Heart right ventricle (tissue), 16 donors: ENCODE results near the gene RIC1. TPM values are rescaled to one million over a fixed set of nuclear protein-coding genes. Genes with fewer than 3 reads are reported as not detected.
A peak's percentile ranks its signal among the peaks of the same experiment; 100 is the strongest.

Experiments
- ATAC-seq, 8 donors: fragments of 200-7000 bp; cut with Tn5 transposase; one replicate each; pipeline ENCODE4 v1.9.1; 2020; ENCODE audit warnings: mild to moderate bottlenecking in 8 of 8, moderate library complexity in 8 of 8, moderate number of reproducible peaks in 1 of 8
- DNase-seq, 2 donors: peaks; one replicate each; pipeline ENCODE4 v3.0.0-alpha.2; 2020
- H3K27ac ChIP-seq, 10 donors: fragments of 200-600 bp; sonication (generic) in 2 of 10; one replicate each; pipeline versions ENCODE4 v1.5.0 to v1.8.0; 2020 to 2022; ENCODE audit warnings: mild to moderate bottlenecking in 3 of 10
- H3K27me3 ChIP-seq, 7 donors: fragments of 200-600 bp; one replicate each; pipeline ENCODE4 v1.8.0; 2021 to 2022; ENCODE audit warnings: mild to moderate bottlenecking in 2 of 7
- H3K36me3 ChIP-seq, 9 donors: fragments of 200-600 bp; sonication (generic) in 1 of 9; one replicate each; pipeline versions ENCODE4 v1.5.0 to v1.8.0; 2020 to 2022; ENCODE audit warnings: mild to moderate bottlenecking in 2 of 9
- H3K4me1 ChIP-seq, 9 donors: fragments of 200-600 bp; sonication (generic) in 1 of 9; one replicate each; pipeline versions ENCODE4 v1.5.0 to v1.8.0; 2020 to 2022; ENCODE audit warnings: mild to moderate bottlenecking in 4 of 9
- H3K4me3 ChIP-seq, 10 donors: fragments of 200-600 bp; sonication (generic) in 2 of 10; one replicate each; pipeline versions ENCODE4 v1.5.0 to v1.8.0; 2020 to 2022; ENCODE audit warnings: mild to moderate bottlenecking in 7 of 10, moderate library complexity in 2 of 10
- H3K9me3 ChIP-seq, 11 donors: fragments of 200-600 bp in 10 of 11; sonication (generic) in 2 of 11; one replicate each; pipeline versions ENCODE4 v1.5.0 to v1.8.0; 2013 to 2022; ENCODE audit warnings: mild to moderate bottlenecking in 2 of 11, control low read depth in 1 of 11, moderate library complexity in 1 of 11
- CTCF ChIP-seq, 9 donors: fragments of 200-600 bp; sonication (generic) in 2 of 9; IDR thresholded peaks; one replicate each; pipeline versions ENCODE4 v1.5.0 to v1.8.0; 2021 to 2022; ENCODE audit warnings: antibody characterized with exemption in 9 of 9, mild to moderate bottlenecking in 5 of 9, moderate library complexity in 1 of 9
- WGBS, 2 donors: extraction: QIAGEN DNeasy Blood & Tissue Kit; methylation state at CpG; one replicate each; pipeline ENCODE4 v1.1.7; 2013; ENCODE audit warnings: inconsistent platforms in 1 of 2; 5-methylcytosine and 5-hydroxymethylcytosine counted together
- intact Hi-C, 10 donors: fragments of 100-400 bp; cut with DNase I; formaldehyde crosslinking; loops; one replicate each; pipeline versions ENCODE4 v1.11.1 to v1.14.2; 2022
- polyA plus RNA-seq, 2 donors: library from polyadenylated mRNA; stranded (reverse); fragments of 200-250 nt; gene quantifications; one replicate each; pipeline ENCODE4 v1.2.3, GENCODE V29; 2013
- total RNA-seq, 10 donors: library from RNA; stranded (reverse); fragmentation: NEBNext Ultra II Directional in 3 of 10; extraction: Animal tissue kit (Norgen Biotek cat#: 25700) in 3 of 10; gene quantifications; one replicate each; pipeline versions ENCODE4 v1.2.1 to v1.2.4, GENCODE V29; 2021 to 2023
- donor health status: Arrhythmogenic right ventricular cardiomyopathy.
- donor health status: ischemic (EF 13 %, LVEDD 7.1; RV severe dilation, severe dysfunction).
- donor health status: healthy with polysubstance abuse.
- donor health status: DM: no; HTN: yes; CAD: no.
- donor health status: DM: no; HTN: no; CAD: no.
- donor health status: ischemic (EF 25% LVEDD 6.9; RV normal size, moderate dysfunction).
- donor health status: ischemic (EF 25% LVEDD 5.7; RV mildly dilated, moderate dysfunction).
- donor health status: healthy.
- donor health status: DM: yes; HTN: yes; CAD: no.
- donor health status: Ischemic cardiomyopathy.
- donor health status: ischemic (EF 35%, LVEDD 5.7; RV mildly dilated, moderate dysfunction).
- donor health status: nonischemic (EF 11% LVEDD 7.7; RV severe dilation, severe dysfunction).
- donor health status: DM: yes; HTN: yes; CAD: no.
- donor health status: PGD.
- donor health status: ischemic (EF 29% LVEDD 5.4; RV normal size, mild dysfunction).
- donor health status: nonischemic (EF 23%, LVEDD 6.1; RV moderate dilation, normal function).

RIC1 gene
- total and polyA plus RNA-seq, 12 donors, result 2.5 to 13.8 (median 8.3) TPM

GRCh38 chr9:5582835-5583195 is 46.1 kb upstream of the RIC1 start:
- DNase-seq, result peak in 1 of 2 donors; percentile 40
- 10 to 30% methylated on average over 2 of the region's 2 CpGs for WGBS, 2 donors

GRCh38 chr9:5586391-5586802 is 42.5 kb upstream of the RIC1 start:
- peak overlapping the region in 1 of 10 donors; percentile 54 for H3K27ac ChIP-seq
- TF ChIP-seq CTCF (IDR thresholded peaks at IDR 0.05), result no peak
- H3K36me3 ChIP-seq, result no peaks in the 10 kb centered on the region
- no peaks in the 10 kb centered on the region for H3K27me3 ChIP-seq
- peaks cover 0 to 3% (median 0%) of the 10 kb centered on the region in 11 donors for H3K9me3 ChIP-seq
- peaks cover 0 to 29% (median 5%) of the 10 kb centered on the region in 9 donors for H3K4me1 ChIP-seq
- no peak for ATAC-seq
- intact Hi-C loops, result loop anchor here in 5 of 10 donors (5.0 kb wide), 5 partner anchors 129 to 404 kb away; partner anchors contain the start of genes CD274 (in 1 of the 5), INSL6 (in 1 of the 5) and PLGRKT (in 1 of the 5)
- no peak overlapping the region for H3K4me3 ChIP-seq
- DNase-seq, result no peak

More at GRCh38 chr9:5582835-5583195, 46.1 kb upstream of the RIC1 start:
- Histone ChIP-seq H3K4me3 (no peak overlapping the region), H3K4me1 (peaks cover 0 to 31% (median 13%) of the 10 kb centered on the region in 9 donors), H3K9me3 (peaks cover 0 to 3% (median 0%) of the 10 kb centered on the region in 11 donors), H3K36me3 (no peaks in the 10 kb centered on the region), H3K27ac (peak overlapping the region in 1 of 10 donors; percentile 3), H3K27me3 (no peaks in the 10 kb centered on the region)
- ATAC-seq, result peak in 6 of 8 donors; percentile 52 to 87 (median 68)
- intact Hi-C loops, result loop anchor here in 2 of 10 donors (5.0 kb wide), 2 partner anchors 81 to 126 kb away; no protein-coding TSS in a partner anchor
- TF ChIP-seq CTCF (IDR thresholded peaks at IDR 0.05), result no peak

- peaks cover 0 to 29% (median 5%) of the 10 kb centered on the region in 9 donors for H3K4me1 ChIP-seq
- 86 to 94% methylated on average over 1 of the region's 1 CpG for WGBS, 2 donors
- no peaks in the 10 kb centered on the region for H3K9me3 ChIP-seq
- ATAC-seq, result no peak
- TF ChIP-seq CTCF (IDR thresholded peaks at IDR 0.05), result no peak
- H3K27ac ChIP-seq, result peak overlapping the region in 1 of 10 donors; percentile 54
- DNase-seq, result no peak
- intact Hi-C loops, result loop anchor here in 5 of 10 donors (5.0 kb wide), 5 partner anchors 130 to 405 kb away; partner anchors contain the start of genes CD274 (in 1 of the 5), INSL6 (in 1 of the 5) and PLGRKT (in 1 of the 5)
- no peaks in the 10 kb centered on the region for H3K36me3 ChIP-seq
- H3K27me3 ChIP-seq, result no peaks in the 10 kb centered on the region
- no peak overlapping the region for H3K4me3 ChIP-seq
Observed at GRCh38 chr9:5587024-5587423, 41.9 kb upstream of the RIC1 start.

- no peaks in the 10 kb centered on the region for H3K9me3 ChIP-seq
- intact Hi-C loops, result loop anchor here in 4 of 10 donors (5.0 to 10.0 kb wide), 4 partner anchors 145 to 827 kb away; partner anchors contain the start of genes INSL6 (in 2 of the 4) and JAK2 (in 1 of the 4)
- no peaks in the 10 kb centered on the region for H3K36me3 ChIP-seq
- no peak for TF ChIP-seq CTCF (IDR thresholded peaks at IDR 0.05)
- H3K27me3 ChIP-seq, result no peaks in the 10 kb centered on the region
- ATAC-seq (no peak), DNase-seq (no peak)
- no peak overlapping the region for H3K4me3 ChIP-seq
- WGBS, 2 donors, result 84 to 88% methylated on average over 3 of the region's 3 CpGs
- H3K4me1 ChIP-seq, result peaks cover 0 to 20% (median 4%) of the 10 kb centered on the region in 9 donors
- no peak overlapping the region for H3K27ac ChIP-seq
Observed at GRCh38 chr9:5592231-5592630, 36.7 kb upstream of the RIC1 start.
